AG09319 (cell line): ENCODE results near the gene VSTM4.

Experiments used
- DNase-seq: peaks from one replicate; pipeline ENCODE4 v3.0.0-alpha.2; 2010; ENCODE audit warnings: low read depth; ENCODE audit errors: extremely low read depth
- TF ChIP-seq, protein P1 (sequence below): IDR thresholded peaks from 2 replicates; pipeline ENCODE4 v1.5.1; 2011; ENCODE audit warnings: low read depth, mild to moderate bottlenecking, inconsistent platforms, low read length, moderate library complexity

VSTM4 gene

GRCh38 chr10:49009199-49009979, 105.9 kb downstream of the VSTM4 start:
- TF ChIP-seq, protein P1, sequence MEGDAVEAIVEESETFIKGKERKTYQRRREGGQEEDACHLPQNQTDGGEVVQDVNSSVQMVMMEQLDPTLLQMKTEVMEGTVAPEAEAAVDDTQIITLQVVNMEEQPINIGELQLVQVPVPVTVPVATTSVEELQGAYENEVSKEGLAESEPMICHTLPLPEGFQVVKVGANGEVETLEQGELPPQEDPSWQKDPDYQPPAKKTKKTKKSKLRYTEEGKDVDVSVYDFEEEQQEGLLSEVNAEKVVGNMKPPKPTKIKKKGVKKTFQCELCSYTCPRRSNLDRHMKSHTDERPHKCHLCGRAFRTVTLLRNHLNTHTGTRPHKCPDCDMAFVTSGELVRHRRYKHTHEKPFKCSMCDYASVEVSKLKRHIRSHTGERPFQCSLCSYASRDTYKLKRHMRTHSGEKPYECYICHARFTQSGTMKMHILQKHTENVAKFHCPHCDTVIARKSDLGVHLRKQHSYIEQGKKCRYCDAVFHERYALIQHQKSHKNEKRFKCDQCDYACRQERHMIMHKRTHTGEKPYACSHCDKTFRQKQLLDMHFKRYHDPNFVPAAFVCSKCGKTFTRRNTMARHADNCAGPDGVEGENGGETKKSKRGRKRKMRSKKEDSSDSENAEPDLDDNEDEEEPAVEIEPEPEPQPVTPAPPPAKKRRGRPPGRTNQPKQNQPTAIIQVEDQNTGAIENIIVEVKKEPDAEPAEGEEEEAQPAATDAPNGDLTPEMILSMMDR, result no peak
- no peak for DNase-seq

- DNase-seq, result no peak
- TF ChIP-seq, protein P1, result no peak
These were observed 106.7 kb downstream of the VSTM4 start for GRCh38 chr10:49008505-49009198.

- TF ChIP-seq, protein P1, result no peak
These were observed 107.2 kb downstream of the VSTM4 start for GRCh38 chr10:49008091-49008490.

DNA sequence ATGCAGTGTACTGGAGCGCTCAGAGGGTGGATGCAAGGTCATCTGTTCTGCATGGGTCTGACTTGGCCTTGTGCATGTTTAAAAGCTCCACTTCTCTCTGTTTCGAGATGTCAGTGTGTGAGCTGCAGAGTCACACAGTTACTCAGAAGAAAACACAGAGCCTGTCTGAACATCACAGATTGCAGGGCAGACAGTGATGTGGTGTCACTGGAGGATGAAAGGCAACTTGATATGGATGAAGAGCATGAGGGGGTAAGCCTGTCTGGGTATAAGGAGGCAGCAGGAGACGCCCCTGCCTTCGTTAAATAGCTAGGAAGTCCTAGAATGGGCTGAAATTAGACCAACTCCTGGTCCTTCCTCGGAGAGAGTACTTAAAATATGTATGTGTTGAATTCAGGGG, 108.2 kb downstream of the VSTM4 start:
- no peak for DNase-seq
- TF ChIP-seq, protein P1, result no peak

More at GRCh38 chr10:49008091-49008490, 107.2 kb downstream of the VSTM4 start:
- no peak for DNase-seq

DNA sequence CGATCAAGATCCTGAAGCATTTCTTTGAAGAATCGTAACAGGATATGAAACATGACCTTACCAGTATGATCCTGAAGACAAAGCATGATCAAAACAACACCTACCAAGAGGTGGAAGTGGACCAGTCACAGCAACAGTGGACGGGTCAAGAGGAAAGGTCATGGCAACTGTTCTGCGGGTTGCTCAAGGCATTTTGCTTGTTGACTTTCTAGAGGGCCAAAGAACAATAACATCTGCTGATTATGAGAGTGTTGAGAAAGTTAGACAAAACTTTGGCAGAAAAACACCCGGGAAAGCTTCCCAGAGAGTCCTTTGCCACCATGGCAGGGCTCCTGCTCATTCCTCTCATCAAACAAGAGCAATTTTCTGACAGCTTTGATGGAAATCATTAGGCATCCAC, 110.1 kb downstream of the VSTM4 start:
- DNase-seq, result no peak
- TF ChIP-seq, protein P1, result no peak

GRCh38 chr10:49001870-49002672, 113.3 kb downstream of the VSTM4 start:
- TF ChIP-seq, protein P1, result no peak
- no peak for DNase-seq
